Left renal pelvis (tissue), 4 donors: ENCODE results near the gene NR2E1. TPM values are rescaled to one million over a fixed set of nuclear protein-coding genes. Genes with fewer than 3 reads are reported as not detected.

Experiments used
- DNase-seq, 4 donors: peaks; one replicate each; pipeline ENCODE4 v3.0.0-alpha.2; 2013; ENCODE audit warnings: low read depth in 4 of 4, low spot score in 3 of 4
- polyA plus RNA-seq, 4 donors: library from polyadenylated mRNA; unstranded; fragments of 120-200 nt; gene quantifications; one replicate each; pipeline ENCODE4 v1.2.1, GENCODE V29; 2013; ENCODE audit not compliant: insufficient read length in 4 of 4

Gene NR2E1
- polyA plus RNA-seq, 4 donors = 0.05 TPM; not detected in 3

GRCh38 chr6:108152446-108152845 lies 13.4 kb upstream of the NR2E1 start:
- no peak for DNase-seq

- DNase-seq = no peak
Observed at GRCh38 chr6:108156180-108156937, 9.5 kb upstream of the NR2E1 start.

- DNase-seq = no peak
Observed at GRCh38 chr6:108156938-108157233, 8.9 kb upstream of the NR2E1 start.

DNA sequence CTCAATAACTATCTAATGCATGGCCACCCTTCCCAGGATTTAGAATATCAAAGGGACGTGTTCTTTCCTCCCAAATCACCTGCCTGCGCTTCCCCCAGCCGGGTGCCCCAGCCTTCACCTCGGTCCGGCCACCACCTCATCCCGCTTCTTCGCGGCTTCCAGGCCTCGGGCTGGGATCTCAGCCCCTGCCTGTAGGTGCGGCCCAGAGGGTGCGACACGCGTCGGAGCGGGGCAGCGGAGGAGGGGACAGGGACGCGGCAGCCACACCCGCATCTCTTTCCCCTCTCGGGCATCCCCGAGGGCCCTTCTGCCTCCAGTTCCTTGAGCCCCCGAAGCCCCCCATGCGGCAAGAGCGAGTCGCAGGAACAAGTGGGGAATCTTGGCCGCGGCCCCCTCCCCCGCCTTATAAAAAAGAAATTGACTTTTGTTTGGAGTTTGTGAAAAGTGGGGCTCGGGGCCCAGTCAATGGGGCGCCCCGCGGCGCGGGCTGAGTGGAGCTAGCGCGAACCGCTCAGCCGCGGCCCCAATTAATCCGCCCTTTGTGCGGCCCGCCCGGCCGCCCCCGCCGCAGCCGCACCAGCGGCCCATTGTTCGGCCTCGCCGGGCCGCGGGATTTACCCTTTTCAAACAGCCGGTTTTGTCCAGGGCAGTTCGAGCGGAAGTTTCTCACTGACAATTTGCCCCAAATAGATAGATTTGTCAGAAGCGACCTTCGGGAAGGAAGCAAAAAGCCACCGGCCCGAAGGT lies 8.4 kb upstream of the NR2E1 start:
- no peak for DNase-seq

GRCh38 chr6:108157981-108158525 lies 7.8 kb upstream of the NR2E1 start:
- no peak for DNase-seq

DNA sequence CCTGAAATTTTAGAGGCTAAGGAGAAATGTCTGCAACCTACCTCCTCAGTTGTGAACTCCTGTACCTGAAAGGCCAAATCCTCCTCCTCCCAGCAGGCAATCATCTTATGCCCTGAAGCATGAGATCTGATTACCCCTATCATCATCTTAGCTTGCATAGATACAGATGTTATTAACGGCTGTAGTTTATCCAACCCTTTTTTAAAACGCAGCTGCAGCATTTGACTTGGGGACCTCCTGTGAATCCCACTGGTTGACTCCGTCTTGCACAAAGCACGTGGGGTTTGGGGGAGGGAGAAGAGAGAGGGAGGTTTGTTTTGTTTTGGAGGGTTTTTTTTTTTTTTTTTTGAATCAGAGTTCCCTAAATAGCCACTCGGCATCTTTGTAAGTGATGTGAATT lies 5.8 kb upstream of the NR2E1 start:
- DNase-seq = no peak

GRCh38 chr6:108161724-108162282 lies 4.0 kb upstream of the NR2E1 start:
- DNase-seq = no peak

- DNase-seq = no peak
Observed at GRCh38 chr6:108163267-108163643, 2.6 kb upstream of the NR2E1 start.

DNA sequence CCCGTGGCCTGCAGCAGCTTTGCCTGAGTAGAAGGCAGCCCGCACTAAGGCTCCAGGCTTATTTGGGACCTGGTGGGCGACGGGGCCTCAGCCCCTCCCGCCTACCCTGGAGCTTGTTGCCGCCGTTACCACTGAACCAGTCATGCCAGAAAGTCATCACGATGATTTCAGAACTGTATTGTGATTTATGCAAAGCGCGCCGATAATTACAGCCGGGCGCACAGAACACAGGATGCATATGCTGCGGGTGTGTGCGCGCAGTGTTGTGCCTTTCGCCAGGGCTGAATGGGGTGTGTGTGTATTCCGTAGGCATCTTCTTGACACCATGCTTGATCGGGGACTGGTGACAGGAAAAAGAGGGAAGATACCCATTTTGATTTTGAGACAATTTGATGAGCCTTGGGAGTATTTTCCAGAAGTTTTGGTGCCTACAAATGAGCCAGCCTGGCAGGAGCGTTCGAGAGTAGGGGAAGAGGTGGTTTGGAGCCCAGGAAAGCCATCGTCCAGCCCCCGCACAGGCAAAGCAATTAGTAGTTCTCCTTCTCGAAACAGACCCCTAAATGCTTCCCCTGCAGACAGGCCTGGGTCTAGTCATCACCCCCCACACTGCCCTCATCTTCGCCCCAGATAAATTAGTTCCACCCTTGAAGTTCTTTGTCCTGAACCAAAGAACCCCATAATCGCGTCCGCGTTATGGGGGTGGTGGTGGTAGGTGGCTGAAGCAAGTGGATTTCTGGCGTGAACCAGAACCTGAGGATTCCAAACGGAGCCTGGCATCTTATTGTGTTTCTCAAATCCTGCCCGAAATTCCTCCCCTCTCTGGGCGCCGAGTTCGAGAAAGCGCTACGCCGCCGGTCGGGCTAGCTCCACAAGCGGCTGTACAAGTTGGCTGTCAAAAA lies 1.9 kb upstream of the NR2E1 start:
- DNase-seq = no peak

DNA sequence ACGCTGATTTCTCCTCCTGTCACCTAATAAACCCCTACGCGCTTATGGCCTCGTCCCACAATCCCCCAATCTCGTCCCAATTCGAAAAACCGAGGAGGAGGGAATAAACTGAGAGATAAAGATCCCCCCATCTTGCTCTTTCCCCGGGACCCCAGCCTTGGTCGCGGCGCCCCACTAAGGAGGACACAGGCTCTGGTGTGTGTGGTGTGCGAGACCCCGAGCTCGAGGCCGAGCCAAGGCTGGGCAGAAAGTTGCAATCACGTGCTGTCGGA lies 1.3 kb upstream of the NR2E1 start:
- no peak for DNase-seq

GRCh38 chr6:108164815-108165706 lies 761 bp upstream of the NR2E1 start:
- DNase-seq = no peak

DNA sequence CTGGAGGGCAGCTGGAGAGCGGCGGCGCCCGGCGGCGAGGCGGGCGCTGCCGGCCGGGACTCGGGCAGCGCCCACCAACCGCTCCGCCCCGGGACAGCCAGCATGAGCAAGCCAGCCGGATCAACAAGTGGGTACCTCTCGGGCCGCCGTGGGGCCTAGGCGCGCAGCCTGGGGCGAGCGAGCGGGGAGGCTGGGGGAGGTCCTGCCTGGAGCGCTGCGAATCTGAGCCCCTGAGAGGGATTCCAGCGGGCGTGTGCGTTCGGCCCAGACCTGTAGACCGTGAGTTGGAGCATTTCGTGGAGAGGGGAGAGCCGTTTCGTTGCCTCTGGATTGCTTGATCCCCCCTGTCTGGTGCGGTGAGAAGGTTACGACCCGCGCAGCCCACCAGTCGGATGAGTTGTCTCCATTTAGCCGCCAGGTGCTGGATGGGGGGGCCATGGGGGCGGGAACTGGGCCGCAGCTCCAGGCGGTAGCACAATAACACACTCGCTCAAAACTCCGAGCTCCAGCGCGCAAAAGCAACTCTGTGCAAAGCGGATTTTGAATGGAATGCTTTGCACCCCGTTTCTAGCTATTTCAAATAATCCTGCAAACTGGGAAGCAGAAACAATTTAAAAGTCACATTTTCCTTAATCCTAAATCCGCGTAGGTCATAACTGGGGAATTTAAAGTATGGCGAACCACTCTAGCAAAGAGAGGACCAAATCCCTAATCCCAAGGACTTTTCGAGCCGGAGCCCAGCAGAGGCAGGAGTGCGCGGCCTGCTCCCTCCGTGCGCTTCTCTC lies 1.0 kb downstream of the NR2E1 start:
- no peak for DNase-seq

- no peak for DNase-seq
Observed at GRCh38 chr6:108167449-108168089, 1.7 kb downstream of the NR2E1 start.

- no peak for DNase-seq
Observed at GRCh38 chr6:108168090-108168463, 2.3 kb downstream of the NR2E1 start.

DNA sequence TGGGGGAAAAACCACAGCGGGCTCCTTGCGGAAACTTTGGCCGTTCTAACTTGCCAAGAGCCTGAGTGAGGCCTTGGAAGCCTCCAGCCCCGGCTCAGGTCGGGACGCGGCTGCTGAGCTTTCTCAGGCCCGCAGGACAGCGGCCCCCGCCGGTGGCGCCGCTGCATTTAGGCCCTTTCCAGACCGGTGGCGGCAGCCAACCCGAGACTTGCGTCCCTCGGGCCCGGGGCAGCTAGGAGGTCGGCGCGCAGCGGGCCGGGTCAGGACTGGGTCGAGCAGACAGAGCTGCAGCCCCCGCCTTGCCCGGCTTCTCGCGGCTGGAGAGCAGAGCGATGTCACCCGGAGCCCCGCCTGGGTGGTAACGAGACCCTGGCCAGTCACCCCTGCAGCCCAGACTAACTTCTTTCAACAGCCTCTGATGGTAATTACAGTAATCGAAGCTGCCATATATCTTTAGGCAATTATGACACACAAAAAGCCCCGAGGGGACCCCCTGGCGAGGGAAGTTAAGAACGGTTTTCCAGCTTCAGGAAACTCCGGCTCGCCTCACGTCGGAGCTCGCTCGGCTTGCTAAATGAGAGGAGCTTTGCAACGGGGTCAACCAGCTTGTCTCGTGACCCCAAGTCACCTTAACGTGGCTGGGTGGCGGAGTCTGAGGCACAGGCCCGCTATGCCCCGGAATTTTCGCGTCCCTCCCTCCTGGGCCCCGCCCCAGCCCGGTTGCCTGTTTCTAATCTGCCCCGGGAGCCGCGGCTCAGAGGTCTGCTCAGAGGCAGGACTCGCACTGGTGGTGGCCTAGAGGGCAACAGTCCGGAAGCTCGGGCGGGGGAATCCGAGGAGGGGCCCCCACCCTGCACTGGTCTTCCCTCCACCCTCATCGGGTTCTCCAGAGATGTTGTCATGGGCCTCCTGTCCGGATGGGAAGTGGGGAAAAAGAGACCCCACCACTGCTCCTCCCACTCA lies 3.0 kb downstream of the NR2E1 start:
- no peak for DNase-seq

DNA sequence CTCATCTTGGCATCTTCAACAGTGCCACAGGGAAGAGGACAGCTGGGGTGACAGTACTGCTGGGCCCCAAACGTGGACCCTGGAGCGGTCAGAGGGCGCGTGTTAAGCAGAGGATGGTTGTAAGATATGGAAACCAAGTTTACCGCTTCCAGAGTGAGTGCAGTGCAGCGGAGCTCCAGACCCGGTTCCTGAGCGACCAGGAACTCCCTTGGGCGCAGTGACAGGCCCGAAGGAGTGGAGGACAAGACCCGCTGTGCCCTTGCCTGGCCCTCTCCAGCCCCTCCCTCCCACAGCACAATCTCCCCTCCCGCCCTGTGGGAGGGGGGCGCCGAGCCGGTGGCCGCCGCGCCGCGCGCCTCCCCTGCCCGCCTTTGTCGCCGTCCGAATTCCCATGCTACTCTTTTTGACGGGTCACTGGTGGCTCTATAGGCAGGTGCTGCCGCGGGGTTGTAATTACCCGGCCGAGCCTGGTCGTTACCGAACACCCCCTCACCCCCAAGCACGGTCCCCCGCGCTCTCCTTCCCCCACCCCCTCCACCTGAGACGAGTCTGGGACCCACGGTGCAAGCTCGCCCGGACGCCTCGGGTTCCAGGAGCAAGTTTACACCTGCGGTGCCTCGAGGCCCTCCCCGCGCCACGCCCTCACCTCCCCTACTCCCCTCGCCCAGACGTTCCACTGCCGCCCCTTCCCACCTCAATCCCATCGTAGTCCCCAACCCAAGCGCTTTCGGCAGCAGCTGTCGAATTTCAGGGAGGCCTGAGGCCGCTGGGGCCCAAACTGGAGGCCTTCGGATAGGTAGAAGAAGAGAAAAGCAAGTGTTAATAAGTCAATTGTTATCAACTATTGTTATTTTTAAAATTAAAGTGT lies 3.9 kb downstream of the NR2E1 start:
- no peak for DNase-seq
